A673 (cell line): ENCODE results near the gene ME2. TPM values are rescaled to one million over a fixed set of nuclear protein-coding genes. Genes with fewer than 3 reads are reported as not detected.
A peak's percentile ranks its signal among the peaks of the same experiment; 100 is the strongest.

Source experiments
- BruUV-seq: library from RNA; stranded (reverse); fragments of 400-500 nt; replicated peaks from 2 replicates; lab custom pipeline; 2021; lab: Mats Ljungman, UMichigan
- CTCF ChIA-PET: fragments of 300-600 bp; sonication (Branson Sonifier 250); formaldehyde crosslinking; loops from one replicate; lab custom pipeline; 2022; ENCODE audit warnings: antibody characterized with exemption; lab: Charles Lee
- POLR2A ChIA-PET: fragments of 300-600 bp; sonication (Branson Sonifier 250); formaldehyde crosslinking; loops from one replicate; lab custom pipeline; 2022; ENCODE audit warnings: antibody characterized with exemption; ENCODE audit not compliant: low non-redundant PET; lab: Charles Lee
- DNase-seq: peaks from one replicate; pipeline ENCODE4 v3.0.0-alpha.2; 2015; ENCODE audit warnings: low spot score
- H3K27ac ChIP-seq: fragments of 200-600 bp; sonication (generic); 2 replicates; pipeline ENCODE4 v1.5.1; 2016; ENCODE audit warnings: mixed run types, low read depth, mild to moderate bottlenecking, mixed read lengths, antibody characterized with exemption, low read length; ENCODE audit not compliant: poor library complexity, severe bottlenecking
- H3K27me3 ChIP-seq: fragments of 200-600 bp; sonication (generic); replicated peaks from 2 replicates; pipeline ENCODE4 v1.6.1; 2017; ENCODE audit warnings: mixed run types, low read depth, mild to moderate bottlenecking, mixed read lengths, antibody characterized with exemption, low read length; ENCODE audit not compliant: insufficient read depth, poor library complexity
- H3K36me3 ChIP-seq: fragments of 200-600 bp; sonication (generic); 2 replicates; pipeline ENCODE4 v1.6.1; 2016; ENCODE audit warnings: mixed run types, mild to moderate bottlenecking, mixed read lengths, antibody characterized with exemption, low read length; ENCODE audit not compliant: insufficient read depth, poor library complexity, severe bottlenecking
- H3K4me1 ChIP-seq: fragments of 200-600 bp; sonication (generic); 2 replicates; pipeline ENCODE4 v1.6.1; 2017; ENCODE audit warnings: mixed run types, mild to moderate bottlenecking, mixed read lengths, antibody characterized with exemption, low read length; ENCODE audit not compliant: insufficient read depth, poor library complexity, severe bottlenecking
- H3K4me3 ChIP-seq: fragments of 200-600 bp; sonication (generic); 2 replicates; pipeline ENCODE4 v1.5.1; 2016; ENCODE audit warnings: low read depth, mixed run types, mild to moderate bottlenecking, mixed read lengths, low read length; ENCODE audit not compliant: poor library complexity, severe bottlenecking
- H3K9me3 ChIP-seq: fragments of 200-600 bp; sonication (generic); 2 replicates; pipeline ENCODE4 v1.6.1; 2016; ENCODE audit warnings: mixed run types, low read depth, mild to moderate bottlenecking, mixed read lengths, antibody characterized with exemption, low read length; ENCODE audit not compliant: poor library complexity, severe bottlenecking
- CTCF ChIP-seq: fragments of 300-800, 200-600 bp; sonication (generic); conservative IDR thresholded peaks from 2 replicates; pipeline ENCODE4 v1.5.1; 2017; ENCODE audit warnings: low read depth, mild to moderate bottlenecking, antibody characterized with exemption, low read length, moderate library complexity, mixed read lengths
- EZH2 ChIP-seq: fragments of 200-600 bp; sonication (generic); IDR thresholded peaks from 2 replicates; pipeline ENCODE4 v1.6.1; 2017; ENCODE audit warnings: borderline replicate concordance, low read depth, mild to moderate bottlenecking, mixed read lengths, antibody characterized with exemption, low read length; ENCODE audit not compliant: poor library complexity, severe bottlenecking
- intact Hi-C: fragments of 100-400 bp; cut with micrococcal nuclease; formaldehyde crosslinking; loops from one replicate; pipeline ENCODE4 v1.10.0; 2022; ENCODE audit not compliant: unreplicated experiment
- total RNA-seq: library from RNA; stranded (reverse); gene quantifications from 2 replicates; pipeline ENCODE4 v1.2.3, GENCODE V29; 2021

The ME2 gene
- total RNA-seq, 1 experiment from 2014 or later, result 55.3 TPM

- Histone ChIP-seq H3K9me3 (no peaks in the 10 kb centered on the region), H3K27me3 (no peaks in the 10 kb centered on the region), H3K36me3 (no peaks in the 10 kb centered on the region), H3K4me1 (peaks cover 7% of the 10 kb centered on the region), H3K4me3 (no peak overlapping the region), H3K27ac (no peak overlapping the region)
- CTCF ChIA-PET, result no interaction called here
- TF ChIP-seq EZH2, result no peak
- no peak for TF ChIP-seq CTCF
- no peak for DNase-seq
- POLR2A ChIA-PET, result no interaction called here
- no TSS peak for BruUV-seq
- intact Hi-C loops, result no loop called here
These were observed 2.9 kb upstream of the ME2 start for GRCh38 chr18:50875966-50876536.

GRCh38 chr18:50877545-50878265 lies 1.2 kb upstream of the ME2 start:
- DNase-seq, result no peak
- H3K4me1 ChIP-seq, result peaks cover 7% of the 10 kb centered on the region
- peak overlapping the region; percentile 79 for H3K4me3 ChIP-seq
- TF ChIP-seq EZH2 (no peak), CTCF (no peak)
- intact Hi-C loops, result no loop called here
- H3K9me3 ChIP-seq, result no peaks in the 10 kb centered on the region
- no peaks in the 10 kb centered on the region for H3K27me3 ChIP-seq
- no TSS peak for BruUV-seq
- H3K27ac ChIP-seq, result no peak overlapping the region
- POLR2A ChIA-PET, result no interaction called here
- no peaks in the 10 kb centered on the region for H3K36me3 ChIP-seq
- CTCF ChIA-PET, result no interaction called here

GRCh38 chr18:50879302-50880118 lies 592 bp downstream of the ME2 start:
- ChIA-PET CTCF (no interaction called here), POLR2A (no interaction called here)
- peaks cover 7% of the 10 kb centered on the region for H3K4me1 ChIP-seq
- intact Hi-C loops, result no loop called here
- H3K9me3 ChIP-seq, result no peaks in the 10 kb centered on the region
- no peaks in the 10 kb centered on the region for H3K27me3 ChIP-seq
- no peak for TF ChIP-seq EZH2
- no peak for TF ChIP-seq CTCF
- no peaks in the 10 kb centered on the region for H3K36me3 ChIP-seq
- H3K27ac ChIP-seq, result peak overlapping the region; percentile 83
- peak; percentile 60 for DNase-seq
- peak overlapping the region; percentile 79 for H3K4me3 ChIP-seq
- BruUV-seq, result no TSS peak
